CD4-positive, alpha-beta T cell treated with Interleukin-4 for 4 hours (primary cell): Measurements from ENCODE around the gene GSG1L.

ENCODE experiments used
- DNase-seq: peaks from one replicate; pipeline ENCODE4 v3.0.0-alpha.2; 2020

Gene GSG1L

DNA sequence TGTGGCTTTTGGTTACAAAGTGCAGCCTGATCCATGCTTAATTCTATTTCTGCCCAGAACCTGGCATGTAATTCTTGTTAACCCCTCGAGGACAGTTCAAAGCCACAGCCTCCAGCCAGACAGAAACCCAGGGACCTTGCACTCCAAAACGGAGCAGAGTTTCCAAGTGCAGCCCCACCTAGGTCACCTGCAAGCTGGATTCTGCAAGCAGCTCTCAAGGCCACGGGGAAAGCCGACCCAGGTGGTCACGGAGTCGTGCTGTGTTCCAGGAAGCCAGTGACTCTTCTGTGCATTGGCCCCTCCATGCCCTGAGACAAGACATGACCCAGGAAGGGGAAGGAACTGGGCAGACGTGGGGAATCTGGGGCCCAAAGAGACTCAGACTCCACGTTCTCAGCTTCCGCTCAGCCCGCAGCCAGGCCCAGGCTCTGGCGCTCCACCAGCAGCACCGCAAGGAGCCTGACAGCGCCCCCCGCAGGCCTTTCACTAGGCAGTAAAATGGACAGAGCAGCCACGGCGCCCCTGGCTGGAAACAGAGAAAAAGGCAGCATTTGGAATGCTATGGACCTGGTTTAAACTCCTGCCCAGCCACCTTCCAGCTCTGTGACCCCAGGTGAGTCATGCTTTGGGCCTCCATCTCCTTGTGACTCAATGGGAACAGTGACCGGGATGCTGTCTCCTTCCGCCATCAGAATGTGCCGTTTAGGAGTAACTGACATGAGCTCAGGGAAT, 27.3 kb upstream of the GSG1L start:
- no peak for DNase-seq

GRCh38 chr16:28089992-28090365, 26.5 kb upstream of the GSG1L start:
- no peak for DNase-seq

GRCh38 chr16:28089205-28089991, 25.9 kb upstream of the GSG1L start:
- no peak for DNase-seq

- DNase-seq: no peak
Observed at GRCh38 chr16:28087675-28088300, 24.3 kb upstream of the GSG1L start.

DNA sequence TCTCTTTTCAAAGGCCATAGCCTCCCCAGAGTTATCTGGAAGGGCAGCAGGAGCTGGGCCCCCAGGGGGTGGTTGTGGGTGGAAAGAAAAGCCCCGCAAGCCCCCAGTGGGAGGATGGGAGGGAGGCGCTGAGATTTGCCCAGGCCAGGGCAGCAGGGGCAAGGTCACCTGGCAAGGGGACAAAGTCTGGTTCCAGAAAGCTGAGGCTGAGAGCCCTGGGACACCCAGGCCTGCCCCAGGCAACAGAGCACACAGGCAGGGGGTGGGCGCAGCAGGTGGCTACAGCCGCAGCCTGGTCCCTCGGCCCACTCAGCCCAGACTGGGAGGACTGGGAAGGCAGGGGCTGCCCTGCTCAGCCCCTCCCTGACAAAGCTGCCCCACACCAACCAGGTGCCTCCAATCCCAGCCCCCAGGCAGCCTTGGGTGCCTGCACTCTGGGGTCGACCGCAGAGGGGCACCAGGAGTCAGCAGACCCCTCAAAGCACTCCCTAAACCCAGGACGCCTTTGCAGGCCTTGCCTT, 23.7 kb upstream of the GSG1L start:
- no peak for DNase-seq

DNA sequence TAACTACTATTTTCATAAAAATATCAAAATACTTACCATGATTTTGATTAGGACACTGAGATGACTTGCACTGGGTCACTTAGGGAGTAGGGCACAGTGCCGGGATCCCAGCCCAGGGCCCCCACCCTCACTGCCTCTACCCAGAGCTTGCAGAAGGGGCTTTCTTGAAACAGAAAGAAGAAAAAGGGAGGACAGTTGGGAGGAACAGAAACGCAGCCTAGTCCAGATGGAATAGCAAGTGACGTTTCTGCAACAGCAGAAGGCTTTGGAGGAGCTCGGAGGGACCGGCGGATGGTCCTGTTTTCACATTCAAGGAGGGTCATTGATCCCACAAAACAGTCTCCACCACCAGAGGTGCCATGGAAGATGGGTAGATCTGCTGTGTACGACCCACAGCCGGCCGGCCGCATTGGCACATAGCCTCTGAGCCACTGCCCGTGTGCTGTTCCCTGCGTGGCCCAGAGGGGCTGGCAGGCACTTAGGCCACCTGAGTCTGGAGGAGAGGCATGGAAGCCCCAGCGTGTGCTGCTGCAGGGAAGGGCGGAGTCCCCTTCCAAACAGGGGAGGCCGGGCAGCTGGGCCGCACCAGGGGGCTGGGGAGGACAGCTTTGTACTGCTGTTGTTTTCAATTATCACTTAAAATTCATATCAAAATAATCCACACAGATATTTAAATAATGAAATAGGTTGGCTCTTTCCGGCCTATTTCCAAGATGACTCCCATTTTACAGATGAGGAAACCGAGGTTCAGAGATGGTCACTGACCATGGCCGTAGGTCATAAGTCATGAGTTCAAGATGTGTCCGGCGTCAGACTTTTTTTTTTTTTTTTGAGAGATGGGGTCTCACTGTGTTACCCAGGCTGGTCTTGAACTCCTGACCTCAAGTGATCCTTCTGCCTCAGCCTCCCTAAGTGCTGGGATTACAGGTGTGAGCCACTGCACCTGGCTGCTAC, 22.9 kb upstream of the GSG1L start:
- DNase-seq: no peak

GRCh38 chr16:28085389-28086171, 22.1 kb upstream of the GSG1L start:
- DNase-seq: no peak

GRCh38 chr16:28084209-28084608, 20.7 kb upstream of the GSG1L start:
- DNase-seq: no peak

DNA sequence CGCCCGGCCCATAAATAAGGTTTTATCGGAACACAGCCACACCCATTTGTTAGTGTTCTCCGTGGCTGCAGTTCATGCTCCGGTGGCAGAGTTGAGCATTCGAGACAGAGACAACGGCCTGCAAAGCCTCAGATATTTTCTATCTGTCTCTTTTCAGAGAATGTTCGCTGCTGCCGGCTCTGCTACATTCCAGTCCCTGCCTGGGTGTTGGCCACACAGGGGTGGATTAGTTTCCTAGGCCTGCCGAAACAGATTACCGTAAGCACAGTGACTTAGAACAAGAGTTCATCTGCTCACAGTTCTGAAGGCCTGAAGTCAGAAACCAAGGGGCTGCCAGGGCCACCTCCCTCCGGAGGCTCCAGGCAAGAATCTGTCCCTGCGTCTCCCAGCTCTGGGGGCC, 19.1 kb upstream of the GSG1L start:
- no peak for DNase-seq

- no peak for DNase-seq
Observed at GRCh38 chr16:28081391-28081968, 18.0 kb upstream of the GSG1L start.

DNA sequence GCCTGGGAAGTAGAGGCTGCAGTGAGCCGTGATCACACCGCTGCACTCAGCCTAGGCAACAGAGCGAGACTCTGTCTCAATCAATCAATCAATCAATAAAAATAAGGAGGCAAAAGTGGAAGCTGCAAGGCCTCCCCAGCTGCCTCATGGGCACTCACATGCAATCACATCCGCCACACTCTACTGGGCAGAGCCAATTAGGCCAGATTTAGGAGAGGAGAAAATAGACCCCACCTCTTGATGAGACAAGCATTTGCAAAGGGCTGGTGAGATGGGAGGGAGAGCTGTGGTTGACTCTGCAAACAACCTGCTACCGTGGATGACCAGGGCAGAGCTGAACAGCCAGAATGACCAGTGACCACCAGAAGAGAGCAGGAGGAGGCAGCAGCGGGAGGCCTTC, 14.7 kb upstream of the GSG1L start:
- no peak for DNase-seq

- DNase-seq: no peak
Observed at GRCh38 chr16:28073836-28074235, 10.3 kb upstream of the GSG1L start.

- no peak for DNase-seq
Observed at GRCh38 chr16:28072087-28072486, 8.6 kb upstream of the GSG1L start.

DNA sequence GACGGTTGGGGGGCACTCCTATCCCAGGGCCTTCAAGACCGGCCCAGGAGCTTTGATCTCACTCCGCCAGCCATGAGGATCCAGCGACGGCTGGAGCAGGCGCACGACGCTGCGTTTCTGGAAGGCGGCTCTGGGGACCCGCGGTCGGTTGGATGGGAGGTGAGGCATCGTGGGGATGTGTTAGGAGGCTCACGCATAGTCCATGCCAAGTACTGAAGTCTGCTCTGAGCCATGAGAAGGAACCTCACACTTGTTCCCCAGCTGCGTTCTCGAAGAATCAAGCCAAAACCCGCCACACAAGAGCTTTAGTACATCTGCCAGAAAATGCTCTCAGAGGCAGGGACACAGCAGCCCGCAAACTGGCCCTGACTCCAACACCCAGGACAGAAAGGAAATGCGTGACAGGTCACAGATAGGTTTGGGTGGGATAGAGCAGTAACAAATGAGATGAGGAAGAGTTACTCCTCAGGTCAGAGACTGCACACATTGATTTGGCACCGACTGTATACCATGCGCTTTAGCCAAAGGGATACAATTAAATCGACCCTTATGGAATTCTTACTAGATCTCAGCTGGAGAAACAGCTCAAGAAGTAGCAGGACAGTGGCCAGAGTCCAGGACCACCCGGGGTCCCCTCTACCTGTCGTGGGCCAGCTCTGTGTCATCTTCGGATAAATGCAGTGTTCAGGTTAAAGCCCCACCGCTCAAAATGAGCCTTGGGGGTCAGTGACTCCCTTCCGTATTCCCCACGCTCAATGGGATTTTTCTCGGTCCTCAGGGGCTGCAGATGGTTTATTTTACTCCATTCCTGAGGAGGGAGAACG, 6.7 kb upstream of the GSG1L start:
- DNase-seq: no peak

GRCh38 chr16:28068976-28069375, 5.5 kb upstream of the GSG1L start:
- DNase-seq: no peak

DNA sequence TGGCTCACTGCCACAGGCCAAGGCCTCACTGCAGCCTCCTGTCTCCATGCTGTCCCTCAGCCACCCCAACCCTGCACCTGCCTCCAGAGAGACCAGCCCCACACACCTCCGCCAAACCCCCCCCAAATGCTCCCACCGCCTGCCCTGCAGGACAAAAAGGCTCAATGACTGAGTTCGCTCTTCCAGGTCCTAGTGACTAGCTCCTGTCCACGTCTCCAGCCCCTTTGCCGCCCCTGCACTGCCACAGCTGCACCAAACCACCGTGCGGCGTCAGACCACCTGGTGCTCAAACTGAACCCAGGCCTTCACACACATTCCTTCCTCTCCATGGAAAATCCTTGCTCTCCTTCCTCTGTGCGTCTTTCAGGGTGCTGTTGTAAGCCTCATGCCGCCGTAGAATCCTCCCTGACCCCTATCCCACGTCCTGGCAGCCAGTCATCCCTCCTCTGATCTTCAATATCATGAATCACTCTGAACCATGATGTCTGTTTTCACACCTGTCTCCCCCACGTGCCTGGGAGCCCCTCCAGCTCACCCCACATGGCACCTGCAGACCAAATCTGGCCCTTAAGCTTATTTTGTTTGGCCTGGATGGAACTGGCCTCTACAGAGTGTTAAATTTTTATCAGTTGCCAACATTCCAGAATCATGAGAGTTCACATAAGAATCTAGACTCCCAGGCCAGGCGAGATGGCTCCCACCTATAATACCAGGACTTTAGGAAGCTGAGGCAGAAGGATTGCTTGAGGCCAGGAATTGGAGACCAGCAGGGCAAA, 4.3 kb upstream of the GSG1L start:
- DNase-seq: no peak

GRCh38 chr16:28064706-28065249, 1.3 kb upstream of the GSG1L start:
- no peak for DNase-seq

DNA sequence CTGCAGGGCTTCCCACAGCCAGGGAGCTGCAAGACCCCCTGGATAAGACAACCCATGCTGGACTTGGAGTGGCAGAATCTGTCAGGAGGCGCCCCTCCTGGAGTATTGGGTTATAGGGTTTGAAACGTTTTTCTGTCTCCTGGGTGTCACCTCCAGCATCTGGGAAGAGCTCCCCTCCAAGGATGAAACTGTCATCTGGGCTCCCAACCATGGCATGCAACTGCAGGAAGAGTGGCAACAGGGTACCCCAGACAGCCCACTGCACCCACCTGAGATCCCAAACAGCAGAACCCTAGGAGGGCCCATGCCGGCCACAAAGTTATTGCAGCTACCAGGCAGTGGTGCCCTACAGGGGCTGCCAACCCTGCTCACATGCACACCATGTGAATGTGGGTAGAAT, 636 bp upstream of the GSG1L start:
- no peak for DNase-seq

DNA sequence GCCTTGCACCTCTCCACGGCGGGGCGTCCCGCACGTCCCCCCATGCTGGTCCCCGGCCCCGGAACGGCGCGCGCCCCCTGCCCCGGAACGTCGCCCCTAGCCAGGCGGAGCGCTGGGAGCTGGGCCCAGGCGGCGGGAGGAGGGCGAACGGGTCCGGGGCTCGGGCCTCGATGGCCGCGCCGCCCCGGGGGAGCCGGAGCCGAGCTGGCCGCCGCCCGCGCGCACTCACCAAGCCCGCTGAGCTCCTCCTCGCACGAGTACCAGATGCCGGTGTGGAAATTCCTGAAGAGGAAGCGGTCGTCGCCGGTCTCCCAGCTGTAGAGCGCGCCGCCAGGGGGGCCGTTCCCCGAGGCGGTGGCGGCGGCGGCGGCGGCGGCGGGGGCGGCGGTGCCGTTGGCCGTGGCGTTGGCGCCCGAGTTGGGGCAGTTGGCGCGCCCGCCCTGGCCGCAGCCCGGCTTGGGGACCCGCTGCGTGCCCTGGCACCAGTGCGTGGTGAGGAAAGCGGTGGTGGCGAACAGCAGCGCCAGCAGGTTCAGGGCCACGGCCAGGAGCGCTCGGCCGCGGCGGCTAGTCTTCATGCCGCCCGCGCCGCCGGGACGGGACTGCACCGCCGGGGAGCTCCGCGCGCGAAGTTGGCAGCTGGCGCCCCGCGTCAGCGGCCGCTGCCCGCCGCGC, 530 bp downstream of the GSG1L start:
- DNase-seq: no peak
